SK-N-SH treated with all-trans-retinoic acid at 6 μM for 48 hours (cell line): ENCODE data around the gene MGLL.

ENCODE experiments used
- ATAC-seq: fragments of 200-7000 bp; cut with Tn5 transposase; 3 replicates; pipeline ENCODE4 v1.9.1; 2020; ENCODE audit warnings: mild to moderate bottlenecking, moderate library complexity
- ARNTL ChIP-seq: fragments of 450-650 bp; formaldehyde crosslinking; IDR thresholded peaks from 2 replicates; pipeline ENCODE4 v1.5.0; 2020; ENCODE audit warnings: low read depth, mild to moderate bottlenecking, moderate library complexity, borderline replicate concordance
- BACH2 ChIP-seq: fragments of 250-450 bp; sonication (Bioruptor Pico); IDR thresholded peaks from 2 replicates; pipeline ENCODE4 v1.9.0; 2021; ENCODE audit warnings: mild to moderate bottlenecking, borderline replicate concordance
- CREB5 ChIP-seq: fragments of 250-450 bp; sonication (Bioruptor Pico); IDR thresholded peaks from 2 replicates; pipeline ENCODE4 v1.5.1; 2020; ENCODE audit warnings: low read depth, mild to moderate bottlenecking, moderate library complexity
- CSDC2 ChIP-seq: fragments of 250-450 bp; sonication (Bioruptor Pico); IDR thresholded peaks from 2 replicates; pipeline ENCODE4 v1.5.0; 2020; ENCODE audit warnings: mild to moderate bottlenecking, moderate library complexity
- CSRNP3 ChIP-seq: fragments of 250-450 bp; sonication (Bioruptor Pico); IDR thresholded peaks from 2 replicates; pipeline ENCODE4 v1.5.1; 2021; ENCODE audit warnings: mild to moderate bottlenecking, moderate library complexity
- ESRRG ChIP-seq: fragments of 250-450 bp; sonication (Bioruptor Pico); IDR thresholded peaks from 2 replicates; pipeline ENCODE4 v1.6.1; 2021; ENCODE audit warnings: mild to moderate bottlenecking
- GLIS3 ChIP-seq: fragments of 250-450 bp; sonication (Bioruptor Pico); IDR thresholded peaks from 2 replicates; pipeline ENCODE4 v1.5.0; 2020; ENCODE audit warnings: mild to moderate bottlenecking, moderate library complexity
- ISL1 ChIP-seq: fragments of 250-450 bp; sonication (Bioruptor Pico); IDR thresholded peaks from 2 replicates; pipeline ENCODE4 v2.1.2; 2022; ENCODE audit warnings: mild to moderate bottlenecking, moderate library complexity
- OSR1 ChIP-seq: fragments of 250-450 bp; sonication (Bioruptor Pico); IDR thresholded peaks from 2 replicates; pipeline ENCODE4 v1.8.0; 2022; ENCODE audit warnings: moderate library complexity, mild to moderate bottlenecking, inconsistent platforms
- PATZ1 ChIP-seq: fragments of 250-450 bp; sonication (Bioruptor Pico); IDR thresholded peaks from 2 replicates; pipeline ENCODE4 v1.8.0; 2020; ENCODE audit warnings: mild to moderate bottlenecking, moderate library complexity, borderline replicate concordance
- POU6F1 ChIP-seq: fragments of 250-450 bp; sonication (Bioruptor Pico); IDR thresholded peaks from 2 replicates; pipeline ENCODE4 v1.8.0; 2021; ENCODE audit warnings: low read depth, mild to moderate bottlenecking, moderate library complexity, borderline replicate concordance
- RARB ChIP-seq: fragments of 250-450 bp; sonication (Bioruptor Pico); IDR thresholded peaks from 2 replicates; pipeline ENCODE4 v1.8.0; 2021; ENCODE audit warnings: mild to moderate bottlenecking, moderate library complexity
- TCF4 ChIP-seq: fragments of 250-450 bp; sonication (Bioruptor Pico); IDR thresholded peaks from 2 replicates; pipeline ENCODE4 v1.8.0; 2021; ENCODE audit warnings: mild to moderate bottlenecking, moderate library complexity, borderline replicate concordance
- TOX ChIP-seq: fragments of 250-450 bp; sonication (Bioruptor Pico); IDR thresholded peaks from 2 replicates; pipeline ENCODE4 v1.8.0; 2021; ENCODE audit warnings: mild to moderate bottlenecking, moderate library complexity, borderline replicate concordance
- ZC3H10 ChIP-seq: fragments of 250-450 bp; sonication (Bioruptor Pico); IDR thresholded peaks from 2 replicates; pipeline ENCODE4 v1.5.1; 2021; ENCODE audit warnings: mild to moderate bottlenecking, moderate library complexity
- ZFP3 ChIP-seq: fragments of 250-450 bp; sonication (Bioruptor Pico); IDR thresholded peaks from 2 replicates; pipeline ENCODE4 v1.5.0; 2020; ENCODE audit warnings: mild to moderate bottlenecking, moderate library complexity
- ZFP30 ChIP-seq: fragments of 450-650 bp; formaldehyde crosslinking; IDR thresholded peaks from 2 replicates; pipeline ENCODE4 v1.5.0; 2022; ENCODE audit warnings: mild to moderate bottlenecking, moderate library complexity
- ZNF565 ChIP-seq: fragments of 450-650 bp; formaldehyde crosslinking; conservative IDR thresholded peaks from 2 replicates; pipeline ENCODE4 v1.5.0; 2020; ENCODE audit warnings: low read depth, mild to moderate bottlenecking, moderate library complexity
- ZNF70 ChIP-seq: fragments of 450-650 bp; formaldehyde crosslinking; IDR thresholded peaks from 2 replicates; pipeline ENCODE4 v1.5.0; 2020; ENCODE audit warnings: mild to moderate bottlenecking, moderate library complexity
- ZNF8 ChIP-seq: fragments of 450-650 bp; formaldehyde crosslinking; IDR thresholded peaks from 2 replicates; pipeline ENCODE4 v1.5.0; 2020; ENCODE audit warnings: mild to moderate bottlenecking, moderate library complexity

Gene MGLL

GRCh38 chr3:127755305-127755681, 67.0 kb downstream of the MGLL start (continued):
- TF ChIP-seq RARB (CRISPR knock-in tag) (no peak), TCF4 (CRISPR knock-in tag) (no peak), ZNF565 (CRISPR knock-in tag) (no peak), POU6F1 (CRISPR knock-in tag) (no peak)
- TF ChIP-seq, all 23 proteins: peak for 0

- ATAC-seq: no peak
- TF ChIP-seq ZFP3 (CRISPR knock-in tag): no peak
- no peak for TF ChIP-seq ZFP30 (CRISPR knock-in tag)
- TF ChIP-seq ESRRG: no peak
- TF ChIP-seq ZNF8: no peak
- TF ChIP-seq ZC3H10 (CRISPR knock-in tag): no peak
- TF ChIP-seq PATZ1 (CRISPR knock-in tag): no peak
- no peak for TF ChIP-seq GLIS3 (CRISPR knock-in tag)
- no peak for TF ChIP-seq RARB (CRISPR knock-in tag)
- TF ChIP-seq ZNF565 (CRISPR knock-in tag): no peak
- no peak for TF ChIP-seq OSR1 (CRISPR knock-in tag)
- no peak for TF ChIP-seq ISL1 (CRISPR knock-in tag)
- TF ChIP-seq ARNTL (CRISPR knock-in tag): no peak
- no peak for TF ChIP-seq CREB5
- no peak for TF ChIP-seq ZNF70 (CRISPR knock-in tag)
- no peak for TF ChIP-seq TOX (CRISPR knock-in tag)
- no peak for TF ChIP-seq POU6F1 (CRISPR knock-in tag)
These were observed 67.7 kb downstream of the MGLL start for GRCh38 chr3:127754411-127755304.

- no peak for ATAC-seq
- TF ChIP-seq TOX (CRISPR knock-in tag) (no peak), ZC3H10 (CRISPR knock-in tag) (no peak), ZFP30 (CRISPR knock-in tag) (no peak), BACH2 (CRISPR knock-in tag) (no peak), CREB5 (no peak), ESRRG (no peak), CSDC2 (no peak), CSRNP3 (CRISPR knock-in tag) (no peak), RARB (CRISPR knock-in tag) (no peak), ZNF565 (CRISPR knock-in tag) (no peak), GLIS3 (CRISPR knock-in tag) (no peak), POU6F1 (CRISPR knock-in tag) (no peak), ISL1 (CRISPR knock-in tag) (no peak)
These were observed 68.4 kb downstream of the MGLL start for GRCh38 chr3:127753898-127754410.
